ENCODE measurements around the gene SEMA4B. TPM values are rescaled to one million over a fixed set of nuclear protein-coding genes. Genes with fewer than 3 reads are reported as not detected.

The SEMA4B gene
- 11.0 and 16.4 TPM in 2 replicates for total RNA-seq

GRCh38 chr15:90201130-90201943, at the start of gene SEMA4B:
TSS of gene SEMA4B (plus strand) at chr15:90201330. CDS start at chr15:90201579, 249 bp downstream.

GRCh38 chr15:90233387-90234095, 32.4 kb downstream of the SEMA4B start, which contains the start of gene CIB1:
TSS of gene CIB1 (minus strand) at chr15:90233941. CDS start at chr15:90233885, 56 bp downstream.

GRCh38 chr15:90234096-90234988, 33.2 kb downstream of the SEMA4B start, which contains the start of gene GDPGP1:
TSS of gene GDPGP1 (plus strand) at chr15:90234209. CDS start at chr15:90240909, 6,700 bp downstream.

GRCh38 chr15:90249203-90249863, 48.2 kb downstream of the SEMA4B start, which contains the start of gene TTLL13:
TSS of gene TTLL13 (plus strand) at chr15:90249556. CDS start at chr15:90250631, 1,075 bp downstream.

GRCh38 chr15:90265271-90266060, 64.3 kb downstream of the SEMA4B start, which contains the start of gene NGRN:
TSS of gene NGRN (plus strand) at chr15:90265672. CDS start at chr15:90265713, 41 bp downstream.

Small RNA genes lying within 50 kb of the gene (small RNA-seq; reads per million reads assigned to genes)
- gene RN7SL346P, result not detected

Other genes with a start within 250 kb of the SEMA4B start
- 8.8 and 14.5 TPM in 2 replicates for gene ZNF710, start 200.0 kb upstream of the SEMA4B start, total RNA-seq
- gene IDH2, start 98.9 kb upstream of the SEMA4B start, total RNA-seq, result 29.4 and 37.7 TPM in 2 replicates
- 24.6 and 29.4 TPM in 2 replicates for gene CIB1, start 32.6 kb downstream of the SEMA4B start, total RNA-seq
- 5.5 and 7.0 TPM in 2 replicates for gene GDPGP1, start 32.9 kb downstream of the SEMA4B start, total RNA-seq
- under 0.01 TPM in 1 of 2 replicates, not detected in the other for gene TTLL13, start 48.2 kb downstream of the SEMA4B start, total RNA-seq
- 26.8 and 29.5 TPM in 2 replicates for gene NGRN, start 64.3 kb downstream of the SEMA4B start, total RNA-seq
- 0.73 and 0.98 TPM in 2 replicates for gene ZNF774, start 151.0 kb downstream of the SEMA4B start, total RNA-seq
- gene IQGAP1, start 186.9 kb downstream of the SEMA4B start, total RNA-seq, result 226 and 287 TPM in 2 replicates

Data from subcutaneous preadipocyte (primary cell).